CD4-positive, alpha-beta T cell treated with Interleukin-12 subunit alpha and Interleukin-12 subunit beta, for 1 hour (primary cell): ENCODE measurements around the gene SLC35F3.
"Not testable (repeated sequence)": the region's sequence is repeated elsewhere in the genome, so short reads cannot be mapped to it uniquely, and the experiment has no call there.

Experiments
- DNase-seq: peaks from one replicate; pipeline ENCODE4 v3.0.0-alpha.2; 2020

SLC35F3 gene

DNA sequence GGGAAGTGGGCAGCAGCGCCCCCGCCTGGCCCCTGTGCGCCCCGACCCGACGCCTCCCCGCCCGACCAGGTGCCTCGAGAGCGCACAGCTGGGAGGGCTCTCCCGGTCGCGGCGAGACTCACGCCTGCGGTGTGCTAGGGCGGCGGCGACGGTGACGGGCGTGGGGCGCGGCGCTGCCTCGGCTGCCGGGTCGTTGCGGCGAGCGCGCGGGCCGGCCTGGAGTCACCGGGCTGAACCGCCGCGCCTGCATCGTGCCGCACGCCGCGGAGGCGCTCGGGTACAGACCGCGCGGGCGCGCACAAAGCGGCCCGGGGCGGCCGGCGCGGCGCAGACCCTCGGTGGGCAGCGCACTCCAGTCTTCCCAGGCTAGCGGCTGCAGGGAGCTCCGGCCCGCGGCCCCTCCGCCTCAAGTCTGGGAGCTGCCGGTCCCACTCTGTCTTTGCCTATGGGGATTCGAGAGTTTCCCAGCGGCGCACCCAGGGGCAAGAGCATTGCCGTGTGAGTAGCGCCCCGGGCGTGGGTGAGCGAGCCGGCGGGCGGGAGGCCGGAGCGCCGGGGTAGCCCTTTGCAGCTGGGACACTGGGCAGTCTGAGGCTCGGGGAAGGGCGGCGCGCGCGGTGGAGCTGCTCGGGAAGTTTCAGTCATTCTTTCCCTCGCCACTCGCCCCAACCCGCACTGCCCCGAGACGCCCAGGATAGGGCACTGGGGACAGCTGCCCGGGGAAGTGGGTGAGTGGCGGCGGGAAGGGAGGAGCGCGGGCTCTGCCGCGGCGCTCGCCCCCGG is at the start of gene SLC35F3:
TSS of gene SLC35F3 (plus strand) at position 44 of the 783 bp plus-strand sequence.
- no peak for DNase-seq

DNA sequence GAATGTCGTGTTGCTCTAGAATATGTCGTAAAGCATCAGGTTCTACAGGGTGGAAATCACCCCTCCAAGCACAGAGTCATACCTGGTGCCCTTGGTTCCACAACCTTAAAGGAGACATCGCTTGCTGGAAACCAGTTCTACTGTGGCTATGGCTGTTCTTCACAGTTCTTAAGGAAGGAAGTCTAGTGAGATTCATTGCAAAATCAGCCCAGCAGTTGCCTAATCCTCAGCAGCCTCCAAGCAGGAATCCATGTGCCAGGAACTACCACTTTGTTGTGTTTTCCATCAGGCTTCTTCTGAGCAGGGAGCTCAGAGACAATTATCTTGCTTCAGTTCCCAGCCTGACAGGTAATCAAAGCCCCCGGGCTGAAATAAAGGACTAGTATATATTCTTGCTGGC is 45.0 kb upstream of the SLC35F3 start:
- DNase-seq = no peak

DNA sequence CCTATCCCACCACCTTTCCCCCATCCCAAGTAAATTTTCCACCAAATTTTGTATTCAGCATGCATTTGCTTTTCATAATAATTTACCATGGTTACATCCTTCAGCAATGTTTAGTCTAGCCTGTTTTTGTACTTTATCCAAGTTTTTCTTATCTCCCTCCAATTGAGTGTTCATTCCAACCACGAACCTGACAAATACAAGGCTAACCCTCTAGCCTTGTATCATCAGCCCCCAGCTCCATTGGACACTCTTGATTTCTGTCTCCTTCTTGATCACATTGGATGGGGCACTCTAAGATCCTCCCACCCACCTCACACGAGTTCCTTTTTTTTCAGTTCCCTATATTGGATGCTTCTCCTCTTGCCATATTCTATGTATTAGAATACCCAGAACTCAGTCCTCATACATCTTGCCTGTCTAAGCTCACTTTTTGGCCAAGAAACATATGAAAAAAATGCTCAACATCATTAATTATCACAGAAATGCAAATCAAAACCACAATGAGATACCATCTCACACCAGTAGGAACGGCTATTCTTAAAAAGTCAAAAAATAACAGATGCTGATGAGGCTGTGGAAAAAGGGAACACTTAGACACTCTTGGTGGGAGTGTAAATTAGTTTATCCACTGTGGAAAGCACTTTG is 40.5 kb upstream of the SLC35F3 start:
- DNase-seq = no peak

DNA sequence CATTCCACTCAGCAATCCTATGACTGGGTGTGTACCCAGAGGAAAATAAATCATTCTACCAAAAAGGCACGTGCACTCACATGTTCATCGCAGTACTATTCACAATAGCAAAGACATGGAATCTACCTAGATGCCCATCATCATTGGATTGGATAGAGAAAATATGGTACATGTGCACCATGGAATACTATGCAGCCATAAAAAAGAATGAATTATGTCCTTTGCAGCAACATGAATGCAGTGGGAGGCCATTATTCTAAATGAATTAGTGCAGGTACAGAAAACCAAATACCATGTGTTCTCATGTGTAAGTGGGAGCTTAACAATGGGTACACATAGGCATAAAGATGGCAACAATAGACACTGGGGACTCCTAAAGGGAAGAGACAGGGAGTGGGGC is 39.9 kb upstream of the SLC35F3 start:
- no peak for DNase-seq

DNA sequence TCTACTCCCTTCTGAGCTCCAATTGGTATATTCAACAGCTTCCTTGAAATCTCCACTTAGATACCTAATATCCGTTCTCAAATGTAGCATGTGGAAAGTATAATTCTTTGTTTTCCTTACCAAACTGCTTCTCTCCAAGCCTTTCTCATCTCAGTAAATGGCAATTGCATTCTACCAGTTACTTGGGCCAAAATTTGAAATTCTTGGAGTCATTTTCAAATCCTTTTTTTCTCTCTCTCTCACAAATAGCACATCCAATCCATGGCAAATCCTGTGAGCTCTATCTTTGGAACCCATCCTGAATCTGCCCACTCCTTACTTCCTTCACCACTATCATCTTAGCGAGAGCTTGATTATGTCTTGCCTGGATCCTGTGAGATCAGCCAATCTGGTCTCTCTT is 39.3 kb upstream of the SLC35F3 start:
- no peak for DNase-seq

DNA sequence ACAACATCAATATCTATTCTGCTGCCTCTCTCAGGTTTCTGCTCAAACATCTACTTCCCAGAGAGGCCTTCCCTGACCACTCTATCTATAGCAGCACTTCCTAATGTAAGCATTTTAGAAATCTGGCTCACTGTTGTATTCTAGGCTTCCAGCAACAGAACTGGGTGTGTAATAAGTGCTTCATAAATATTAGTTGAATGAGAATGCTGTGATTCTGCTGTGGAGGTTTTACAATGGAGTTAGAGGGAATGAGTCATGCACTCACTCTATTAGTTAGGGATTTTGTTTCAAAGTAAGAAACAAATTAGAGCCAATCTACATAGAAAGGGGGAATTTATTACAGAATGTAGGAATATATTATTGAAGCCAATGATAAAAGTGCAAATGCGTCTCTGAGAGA is 38.6 kb upstream of the SLC35F3 start:
- no peak for DNase-seq

DNA sequence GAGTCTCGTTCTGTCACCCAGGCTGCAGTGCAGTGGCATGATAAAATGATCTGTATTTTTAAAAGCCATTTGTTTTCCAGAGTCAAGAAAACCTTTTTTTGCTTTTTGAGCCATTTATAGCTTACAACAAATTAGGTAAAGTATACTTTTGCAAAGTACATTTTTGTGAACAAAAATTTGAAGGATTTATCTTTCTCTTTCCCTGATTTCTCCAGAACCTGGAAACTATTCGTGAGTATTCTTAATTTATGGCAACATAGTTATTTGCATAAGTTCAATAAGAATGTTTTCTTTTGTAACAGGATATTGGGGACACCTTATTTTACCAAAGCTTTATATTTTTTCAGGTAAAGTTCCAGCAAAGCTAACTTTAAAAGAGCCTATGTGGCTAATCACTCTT is 37.4 kb upstream of the SLC35F3 start:
- DNase-seq = no peak

DNA sequence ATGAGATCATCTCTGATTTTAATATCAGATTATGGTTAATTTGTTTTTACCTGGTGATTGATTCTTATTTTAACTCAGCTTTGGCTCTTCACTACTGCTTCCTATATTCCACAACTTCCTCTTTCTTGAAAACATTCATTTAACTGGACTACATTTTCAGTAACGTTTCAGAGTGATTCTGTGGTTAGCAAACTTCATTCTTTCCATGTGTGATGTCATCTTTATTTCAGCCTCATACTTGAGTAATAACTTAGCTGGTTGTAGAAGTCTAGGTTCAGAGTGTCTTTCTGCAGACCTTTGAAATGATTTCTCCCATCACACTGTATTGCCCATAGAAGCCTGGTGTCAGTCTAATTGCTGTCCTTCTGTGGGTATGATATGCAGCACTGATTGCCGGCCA is 36.0 kb upstream of the SLC35F3 start:
- no peak for DNase-seq

DNA sequence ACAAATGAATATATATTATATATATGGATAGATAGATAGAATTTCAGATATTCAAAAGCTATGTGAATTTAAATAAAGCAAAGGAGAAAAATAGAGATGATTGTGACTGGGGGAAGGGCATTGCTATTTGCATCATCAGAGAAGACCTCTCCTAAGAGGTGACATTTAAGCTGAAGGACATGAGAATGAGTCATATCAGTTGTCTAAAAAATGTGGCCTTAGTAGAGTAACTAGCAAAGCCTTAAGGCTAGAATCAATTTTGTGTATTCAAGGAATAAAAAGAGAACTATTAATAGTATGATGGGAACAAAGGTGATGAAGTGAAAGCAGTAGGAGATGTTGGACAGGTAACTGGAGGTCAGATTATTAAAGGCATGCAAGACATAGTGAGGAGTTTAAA is 34.8 kb upstream of the SLC35F3 start:
- DNase-seq = no peak

DNA sequence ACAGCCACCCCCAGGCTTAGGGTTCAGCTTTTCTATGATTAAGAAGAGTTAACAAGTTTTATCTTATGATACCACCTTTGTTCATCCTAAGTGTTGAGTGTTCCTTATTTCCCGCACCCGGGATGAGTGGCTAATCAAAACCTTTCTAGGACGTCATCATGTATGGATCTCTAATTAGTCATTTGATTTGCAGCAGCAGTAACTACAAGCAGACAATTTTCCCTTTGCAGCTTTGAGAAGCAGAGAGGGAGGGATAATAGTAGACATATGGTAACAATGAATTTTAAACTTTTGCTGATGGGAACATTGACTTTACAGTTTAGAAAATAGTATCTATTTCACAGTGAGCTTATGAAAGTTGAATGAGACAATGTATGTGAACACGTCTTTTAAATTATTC is 30.8 kb upstream of the SLC35F3 start:
- DNase-seq = no peak

DNA sequence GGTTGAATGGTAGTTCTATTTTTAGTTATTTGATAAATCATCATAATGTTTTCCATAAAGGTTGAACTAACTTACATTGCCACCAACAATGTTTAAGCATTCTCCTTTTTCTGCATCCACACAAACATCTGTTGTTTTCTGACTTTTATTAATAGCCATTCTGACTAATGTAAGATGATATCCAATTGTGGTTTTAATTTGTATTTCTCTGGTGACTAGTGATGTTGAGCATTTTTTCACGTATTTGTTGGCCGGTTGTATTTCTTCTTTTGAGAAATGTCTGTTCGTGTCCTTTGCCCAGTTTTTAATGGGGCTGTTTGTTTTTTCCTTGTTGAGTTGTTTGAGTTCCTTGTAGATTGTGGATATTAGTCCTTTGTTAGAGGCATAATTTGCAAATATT is 24.6 kb upstream of the SLC35F3 start:
- no peak for DNase-seq

DNA sequence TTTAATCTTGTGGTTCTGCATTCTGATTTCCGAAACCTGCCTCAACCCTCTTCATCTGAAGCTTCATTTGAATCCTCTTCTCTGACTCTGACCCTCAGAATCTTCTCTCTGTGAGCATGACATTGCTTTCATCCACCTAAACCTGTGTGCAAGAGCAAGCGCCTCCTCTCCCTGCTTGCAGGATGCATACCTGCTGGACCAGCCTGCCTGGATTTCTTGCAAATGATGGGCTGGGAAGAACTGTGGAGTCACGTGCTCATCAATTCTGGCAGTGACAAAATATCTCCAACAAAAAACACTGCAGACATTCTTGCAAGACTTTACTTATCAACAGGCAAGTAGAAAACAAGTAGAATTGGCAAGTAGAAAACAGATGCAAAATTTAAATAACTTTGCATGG is 20.8 kb upstream of the SLC35F3 start:
- no peak for DNase-seq

DNA sequence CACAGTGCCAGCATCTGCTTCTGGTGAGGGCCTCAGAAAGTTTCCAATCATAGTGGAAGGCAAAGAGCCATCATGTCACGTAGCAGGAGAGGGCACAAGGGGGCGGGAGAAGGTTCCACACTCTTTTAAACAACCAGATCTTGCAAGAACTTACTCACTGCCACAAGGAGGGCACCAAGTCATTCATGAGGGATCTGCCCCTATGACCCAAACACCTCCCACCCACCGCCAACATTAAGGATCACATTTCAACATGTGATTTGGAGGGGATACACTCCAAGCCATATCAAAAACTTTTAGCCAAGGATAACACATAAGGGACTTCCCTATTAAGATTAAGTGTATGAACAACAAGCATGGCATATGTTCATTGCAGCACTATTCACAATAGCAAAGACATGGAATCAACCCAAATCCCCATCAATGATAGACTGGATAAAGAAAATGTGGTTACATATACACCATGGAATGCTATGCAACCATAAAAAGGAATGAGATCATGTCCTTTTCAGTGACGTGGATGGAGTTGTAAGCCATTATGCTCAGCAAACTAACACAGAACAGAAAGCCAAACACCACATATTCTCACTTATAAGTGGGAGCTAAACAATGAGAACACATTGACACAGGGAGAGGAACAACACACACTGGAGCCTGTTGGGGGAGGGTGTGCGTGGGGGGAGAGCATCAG is 19.9 kb upstream of the SLC35F3 start:
- DNase-seq = no peak

DNA sequence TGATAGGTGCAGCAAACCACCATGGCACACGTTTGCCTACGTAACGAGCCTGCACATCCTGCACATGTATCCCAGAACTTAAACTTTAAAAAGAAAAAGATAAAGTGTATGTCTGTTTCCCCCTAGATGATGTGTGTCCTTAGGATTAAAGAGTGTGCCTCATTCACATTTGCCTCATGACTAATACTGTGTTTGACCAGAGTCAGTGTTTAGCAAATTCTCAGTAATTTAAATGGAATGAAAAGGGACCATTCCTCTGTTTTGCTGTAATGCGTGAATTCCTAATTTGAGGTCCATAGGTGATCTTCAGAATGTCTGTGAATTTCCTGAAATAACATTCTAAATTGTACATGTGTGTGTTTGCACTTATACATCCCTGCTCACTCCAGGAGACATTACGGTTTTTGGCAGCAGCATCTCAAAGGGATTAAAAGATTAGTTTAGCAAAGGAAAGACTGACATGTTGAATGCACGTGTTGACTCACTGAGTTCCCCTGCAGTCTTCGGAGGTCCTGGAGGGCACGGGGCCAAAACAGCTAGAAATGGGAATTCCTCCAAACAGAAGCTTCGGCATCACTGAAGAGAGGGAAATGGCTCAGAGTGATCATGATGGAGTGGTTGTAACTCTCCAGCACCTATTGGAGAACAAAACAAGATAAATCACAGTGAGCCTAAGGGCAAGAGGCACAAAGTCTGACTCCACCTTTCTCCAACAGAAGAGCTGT is 19.1 kb upstream of the SLC35F3 start:
- no peak for DNase-seq

DNA sequence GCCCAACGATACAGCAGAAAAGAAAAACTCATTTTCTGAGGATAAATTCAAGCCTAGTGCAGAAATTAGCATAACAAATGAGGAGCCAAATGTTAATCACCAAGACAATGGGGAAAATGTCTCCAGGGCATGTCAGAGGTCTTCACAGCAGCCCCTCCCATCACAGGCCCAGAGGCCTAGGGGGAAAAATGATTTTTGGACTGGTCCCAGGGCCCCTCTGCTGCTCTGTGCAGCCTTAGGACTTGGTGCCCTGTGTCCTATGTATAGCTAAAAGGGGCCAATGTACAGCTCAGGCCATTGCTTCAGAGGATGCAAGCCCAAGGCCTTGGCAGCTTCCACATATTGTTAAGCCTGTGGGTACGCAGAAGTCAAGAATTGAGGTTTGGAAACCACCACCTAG is 13.3 kb upstream of the SLC35F3 start:
- DNase-seq = not testable (repeated sequence)

DNA sequence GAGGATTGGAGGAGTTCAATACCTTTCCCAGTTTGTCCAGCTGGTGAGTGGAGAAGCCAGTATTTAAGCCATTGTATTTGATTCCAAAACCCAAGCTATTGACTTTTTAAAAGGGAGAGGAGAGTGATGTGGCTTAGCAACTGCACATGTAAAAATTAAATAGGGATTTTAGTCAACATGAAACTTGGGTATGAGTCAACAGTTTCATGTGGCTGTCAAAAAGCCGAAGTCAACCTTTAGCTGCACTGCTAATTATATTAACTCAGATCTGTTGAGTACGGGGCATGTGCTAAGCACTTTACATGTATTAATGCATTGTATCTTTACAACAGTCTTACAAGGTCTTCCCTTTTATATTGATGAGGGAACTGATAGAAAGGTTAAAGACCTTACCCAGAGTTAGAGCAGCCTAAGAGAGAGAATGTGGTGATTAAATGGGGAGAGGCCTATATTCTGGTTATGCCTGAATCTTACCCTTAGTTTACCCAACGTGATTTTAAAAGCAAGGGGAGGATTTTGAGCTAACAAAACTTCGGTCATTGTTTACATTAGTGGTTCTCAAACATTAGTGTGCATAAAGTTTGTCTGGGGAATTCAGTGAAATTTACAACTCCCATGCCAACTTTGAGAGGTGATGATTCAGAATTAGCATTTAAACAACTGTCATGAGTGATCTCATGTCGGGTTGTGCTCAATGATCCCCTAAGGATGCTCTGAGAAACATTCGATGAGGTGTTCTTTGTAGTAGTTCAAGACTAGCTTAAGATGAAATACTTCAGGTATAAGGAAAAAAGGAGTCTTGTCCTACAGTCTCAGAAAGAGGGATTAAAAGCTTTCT is 6.9 kb upstream of the SLC35F3 start:
- no peak for DNase-seq

DNA sequence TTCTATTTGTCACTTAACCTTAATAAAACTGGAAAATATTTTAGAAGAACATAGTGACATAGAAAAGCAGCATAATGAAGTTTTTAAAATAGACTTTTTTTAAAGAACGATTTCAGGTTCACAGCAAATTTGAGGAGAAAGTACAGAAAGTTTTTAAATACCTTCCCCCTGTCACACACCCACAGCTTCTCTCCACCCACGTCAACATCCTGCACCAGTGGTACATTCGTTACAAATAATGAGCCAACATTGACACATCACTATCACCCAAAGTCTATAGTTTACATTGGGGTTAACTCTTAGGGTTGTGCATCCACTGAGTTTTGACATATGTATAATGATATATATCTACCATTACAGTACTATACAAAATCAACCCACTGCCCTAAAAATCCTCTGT is 3.0 kb upstream of the SLC35F3 start:
- DNase-seq = no peak

DNA sequence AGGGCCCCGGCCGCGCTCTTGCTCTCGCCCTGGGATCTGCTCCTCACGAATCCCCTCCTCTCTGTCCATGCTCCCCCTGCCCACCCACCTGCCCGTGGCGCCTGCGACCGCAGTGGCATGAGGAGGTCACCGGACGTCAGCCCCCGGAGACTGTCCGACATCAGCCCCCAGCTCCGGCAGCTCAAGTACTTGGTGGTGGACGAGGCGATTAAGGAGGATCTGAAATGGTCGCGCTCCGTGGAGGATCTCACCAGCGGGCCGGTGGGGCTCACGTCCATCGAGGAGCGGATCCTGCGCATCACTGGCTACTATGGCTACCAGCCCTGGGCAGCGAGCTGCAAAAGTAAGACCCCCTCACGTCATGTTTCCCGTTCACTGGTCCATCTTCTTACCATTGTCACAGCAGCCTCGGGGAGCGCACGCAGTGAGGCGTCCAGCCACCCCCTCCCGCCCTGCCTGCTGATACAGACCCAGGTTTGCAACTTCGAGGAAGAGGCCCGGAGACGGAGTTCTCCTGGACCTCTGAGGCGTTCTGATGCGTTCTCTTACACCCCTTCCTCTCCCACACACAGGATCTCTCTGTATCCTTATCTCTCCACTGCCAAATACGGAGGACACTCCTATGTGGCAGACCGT is 1.1 kb downstream of the SLC35F3 start:
- no peak for DNase-seq

DNA sequence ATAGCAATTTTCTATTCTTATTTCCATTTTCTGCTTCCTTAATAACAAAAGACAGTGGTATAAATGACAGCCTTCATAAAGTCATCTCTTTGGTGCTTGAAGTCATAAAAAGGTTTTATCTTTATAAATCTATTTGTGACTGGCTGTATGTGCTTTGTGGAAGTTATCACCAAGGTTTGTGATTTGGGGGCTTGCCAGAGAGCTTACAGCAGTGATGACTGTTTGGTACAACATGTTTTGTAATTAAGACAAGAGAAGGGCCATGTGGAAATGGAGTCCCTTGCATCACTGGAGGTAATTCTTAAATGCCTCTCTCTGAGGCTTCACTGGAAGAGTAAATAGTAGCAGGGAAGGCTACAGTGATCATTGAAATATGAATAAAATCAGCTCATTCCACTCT is 2.7 kb downstream of the SLC35F3 start:
- DNase-seq = no peak

DNA sequence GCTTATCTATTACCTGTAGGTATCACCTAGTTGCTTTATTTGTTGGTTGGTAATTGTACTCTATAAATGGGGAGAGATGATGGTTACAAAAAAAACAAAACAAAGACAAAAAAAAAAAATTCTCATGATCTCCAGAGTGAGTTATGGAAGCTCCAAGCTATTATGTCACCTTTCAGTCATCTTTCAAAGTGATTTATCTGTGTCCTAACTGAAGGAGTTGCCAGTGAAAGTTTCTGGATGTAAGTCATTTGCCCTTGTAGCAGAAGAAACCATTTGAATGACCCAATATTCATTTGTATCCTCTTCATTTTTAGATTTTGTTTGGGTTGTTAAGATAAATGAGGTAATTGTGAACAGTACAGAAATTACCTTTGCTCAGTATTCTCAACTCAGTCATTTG is 3.6 kb downstream of the SLC35F3 start:
- DNase-seq = no peak

DNA sequence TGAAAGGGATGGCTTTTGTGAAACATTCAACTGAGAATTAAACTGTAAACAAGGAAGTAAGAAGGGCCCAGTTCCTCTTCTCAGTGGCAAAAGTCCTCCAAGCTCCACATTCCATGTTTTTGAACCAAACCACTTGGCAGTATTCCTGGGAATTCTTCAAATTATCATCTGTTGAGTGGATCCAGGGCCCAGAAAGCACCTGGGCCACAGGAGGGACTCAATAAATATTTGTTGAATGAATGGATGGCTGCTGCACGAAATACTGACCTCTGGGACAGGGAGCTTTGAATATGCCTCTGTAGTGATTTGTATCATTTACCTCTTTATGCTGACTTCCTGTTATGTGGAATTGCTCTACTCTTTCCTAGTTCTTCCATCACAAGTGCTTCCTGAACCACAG is 4.7 kb downstream of the SLC35F3 start:
- DNase-seq = no peak

DNA sequence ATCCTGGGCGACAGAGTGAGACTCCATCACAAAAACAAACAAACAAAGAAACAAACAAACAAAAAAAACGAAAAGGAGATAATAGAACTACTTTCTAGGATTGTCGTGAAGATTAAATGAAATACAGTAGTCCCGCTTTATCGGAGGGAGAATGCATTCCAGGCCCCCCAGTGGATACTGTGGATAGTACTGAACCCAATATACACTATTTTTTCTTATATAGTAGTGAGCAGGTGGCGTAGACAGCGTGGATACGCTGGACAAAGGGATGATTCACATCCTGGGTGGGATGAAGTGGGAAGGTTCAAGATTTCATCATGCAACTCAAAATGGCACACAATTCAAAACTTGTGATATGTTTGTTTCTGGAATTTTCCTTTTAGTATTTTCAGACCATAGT is 8.0 kb downstream of the SLC35F3 start:
- no peak for DNase-seq
